ENCODE measurements around the gene ZNF417.
"Not testable (repeated sequence)": the region's sequence is repeated elsewhere in the genome, so short reads cannot be mapped to it uniquely, and the experiment has no call there.

ZNF417 gene

GRCh38 chr19:57907394-57907793 is 9.0 kb downstream of the ZNF417 start:
- Mint-ChIP-seq H3K4me3 (no peak overlapping the region), H3K9me3 (peaks cover 65% of the 10 kb centered on the region), H3K27ac (no peak overlapping the region), H3K36me3 (peaks cover 77% of the 10 kb centered on the region), H3K4me1 (peaks cover 3% of the 10 kb centered on the region), H3K27me3 (no peaks in the 10 kb centered on the region)
- CTCF ChIA-PET: no interaction called here
- DNase-seq: no peak

DNA sequence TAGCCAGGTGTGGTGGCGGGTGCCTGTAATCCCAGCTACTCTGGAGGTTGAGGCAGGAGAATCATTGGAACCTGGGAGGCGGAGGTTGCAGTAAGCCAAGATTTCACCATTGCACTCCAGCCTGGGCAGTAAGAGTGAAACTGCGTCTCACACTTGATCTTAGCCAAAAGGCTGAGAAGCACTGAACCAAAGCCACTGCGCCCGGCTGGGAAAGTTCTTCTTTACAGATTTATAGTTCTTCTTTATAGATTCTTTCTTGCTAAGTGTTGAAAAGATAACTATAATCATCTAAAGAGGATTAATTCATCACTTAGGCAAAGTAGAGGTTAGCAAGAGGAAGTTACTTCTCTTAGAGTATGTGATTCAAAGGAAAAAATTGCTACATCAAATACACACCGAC is 11.1 kb downstream of the ZNF417 start:
- peaks cover 3% of the 10 kb centered on the region for H3K4me1 Mint-ChIP-seq
- CTCF ChIA-PET: no interaction called here
- H3K4me3 Mint-ChIP-seq: no peak overlapping the region
- no peak for DNase-seq
- H3K9me3 Mint-ChIP-seq: peaks cover 56% of the 10 kb centered on the region
- no peak overlapping the region for H3K27ac Mint-ChIP-seq
- peaks cover 61% of the 10 kb centered on the region for H3K36me3 Mint-ChIP-seq
- H3K27me3 Mint-ChIP-seq: no peaks in the 10 kb centered on the region

- DNase-seq: no peak
- H3K4me1 Mint-ChIP-seq: peaks cover 3% of the 10 kb centered on the region
- no peak overlapping the region for H3K27ac Mint-ChIP-seq
- no peaks in the 10 kb centered on the region for H3K27me3 Mint-ChIP-seq
- CTCF ChIA-PET: interaction anchor here (1.3 kb wide), 1 partner anchor 12 kb away, joined by 4 read pairs; no protein-coding TSS in a partner anchor
- peaks cover 50% of the 10 kb centered on the region for H3K36me3 Mint-ChIP-seq
- peaks cover 51% of the 10 kb centered on the region for H3K9me3 Mint-ChIP-seq
- no peak overlapping the region for H3K4me3 Mint-ChIP-seq
Observed at GRCh38 chr19:57903618-57904184, 12.7 kb downstream of the ZNF417 start.

DNA sequence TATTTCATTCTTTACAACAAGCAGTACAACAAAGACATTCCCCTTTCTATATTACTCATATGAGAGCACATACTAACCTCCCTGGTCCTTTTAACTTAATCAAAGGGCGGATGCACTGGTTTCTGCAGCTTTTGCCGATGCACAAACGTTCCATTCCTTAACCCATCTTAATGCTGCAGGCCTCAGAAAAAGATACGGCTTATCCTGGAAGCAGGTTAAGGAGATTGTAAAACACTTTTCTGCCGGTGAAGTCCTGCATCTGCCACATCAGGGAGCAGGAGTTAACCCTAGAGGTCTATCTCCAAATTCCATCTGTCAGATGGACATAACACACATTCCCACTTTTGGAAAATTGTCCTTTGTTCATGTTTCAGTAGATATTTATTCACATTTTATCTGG is 16.1 kb downstream of the ZNF417 start:
- no peaks in the 10 kb centered on the region for H3K27me3 Mint-ChIP-seq
- no peak overlapping the region for H3K27ac Mint-ChIP-seq
- no peak for DNase-seq
- CTCF ChIA-PET: no interaction called here
- no peak overlapping the region for H3K4me3 Mint-ChIP-seq
- peaks cover 44% of the 10 kb centered on the region for H3K9me3 Mint-ChIP-seq
- peaks cover 24% of the 10 kb centered on the region for H3K36me3 Mint-ChIP-seq
- peaks cover 3% of the 10 kb centered on the region for H3K4me1 Mint-ChIP-seq

DNA sequence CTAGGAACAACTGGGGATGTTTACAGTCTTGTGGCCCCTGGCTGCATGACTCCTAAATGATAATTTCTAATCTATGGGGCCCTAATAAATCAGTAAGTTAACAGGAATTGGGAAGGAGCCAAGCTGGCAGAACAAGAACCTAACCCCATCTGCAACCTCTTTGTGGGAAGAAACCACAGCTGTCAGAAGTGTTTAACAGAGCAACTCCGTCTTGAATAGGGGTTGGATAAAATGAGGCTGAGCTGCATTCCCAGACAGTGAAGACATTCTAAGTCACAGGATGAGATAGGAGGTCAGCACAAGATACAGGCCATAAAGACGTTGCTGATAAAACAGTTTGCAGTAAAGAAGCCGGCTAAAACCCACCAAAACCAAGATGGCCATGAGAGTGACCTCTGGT is 25.7 kb downstream of the ZNF417 start:
- Mint-ChIP-seq H3K9me3 (peaks cover 47% of the 10 kb centered on the region), H3K36me3 (peaks cover 35% of the 10 kb centered on the region), H3K4me1 (peaks cover 24% of the 10 kb centered on the region)
- not testable (repeated sequence) for H3K27me3 Mint-ChIP-seq, H3K4me3 Mint-ChIP-seq, DNase-seq, H3K27ac Mint-ChIP-seq
- CTCF ChIA-PET: interaction anchor here (0.7 kb wide), 1 partner anchor 121 kb away, joined by 3 read pairs; the partner anchor contains the start of gene ZNF586

- H3K36me3 Mint-ChIP-seq: peaks cover 54% of the 10 kb centered on the region
Observed at GRCh38 chr19:57888560-57889231, 27.7 kb downstream of the ZNF417 start, which contains the start of gene ZNF814. TSS of gene ZNF814 (minus strand) at chr19:57889037. CDS start at chr19:57888802, 235 bp downstream.

DNA sequence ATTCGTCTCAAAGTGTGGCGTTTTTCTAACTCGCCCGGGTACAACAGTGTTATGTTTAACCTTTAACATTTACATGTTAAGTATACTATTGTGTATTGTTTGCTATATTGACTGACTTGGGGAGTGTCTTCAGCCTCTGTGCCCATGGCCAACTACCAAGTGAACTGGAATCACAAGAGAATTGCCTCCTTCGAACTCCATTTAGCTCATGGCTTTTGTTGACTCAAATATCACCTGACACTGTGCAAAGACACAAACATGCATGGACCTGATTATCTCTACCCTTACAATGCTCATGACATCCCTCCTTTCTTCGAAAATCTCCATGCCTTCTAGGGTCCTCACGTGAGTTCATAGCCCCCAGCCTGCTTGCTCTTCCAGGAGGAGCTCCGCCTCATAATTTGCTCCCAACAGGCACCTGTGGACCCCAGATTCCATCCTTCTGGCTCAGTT is 28.3 kb downstream of the ZNF417 start:
- Mint-ChIP-seq H3K4me3 (peak overlapping the region; percentile 90), H3K36me3 (peaks cover 60% of the 10 kb centered on the region), H3K4me1 (peaks cover 24% of the 10 kb centered on the region), H3K27me3 (no peaks in the 10 kb centered on the region), H3K27ac (peak overlapping the region; percentile 88), H3K9me3 (peaks cover 57% of the 10 kb centered on the region)
- CTCF ChIA-PET: no interaction called here
- DNase-seq: no peak

More at GRCh38 chr19:57888560-57889231, 27.7 kb downstream of the ZNF417 start, which contains the start of gene ZNF814:
- peak; percentile 91 for DNase-seq
- Mint-ChIP-seq H3K9me3 (peaks cover 57% of the 10 kb centered on the region), H3K4me3 (peak within 1 kb of the TSS; percentile 90), H3K27ac (peak within 1 kb of the TSS; percentile 88), H3K27me3 (no peaks in the 10 kb centered on the region), H3K4me1 (peaks cover 24% of the 10 kb centered on the region)
- CTCF ChIA-PET: no interaction called here

DNA sequence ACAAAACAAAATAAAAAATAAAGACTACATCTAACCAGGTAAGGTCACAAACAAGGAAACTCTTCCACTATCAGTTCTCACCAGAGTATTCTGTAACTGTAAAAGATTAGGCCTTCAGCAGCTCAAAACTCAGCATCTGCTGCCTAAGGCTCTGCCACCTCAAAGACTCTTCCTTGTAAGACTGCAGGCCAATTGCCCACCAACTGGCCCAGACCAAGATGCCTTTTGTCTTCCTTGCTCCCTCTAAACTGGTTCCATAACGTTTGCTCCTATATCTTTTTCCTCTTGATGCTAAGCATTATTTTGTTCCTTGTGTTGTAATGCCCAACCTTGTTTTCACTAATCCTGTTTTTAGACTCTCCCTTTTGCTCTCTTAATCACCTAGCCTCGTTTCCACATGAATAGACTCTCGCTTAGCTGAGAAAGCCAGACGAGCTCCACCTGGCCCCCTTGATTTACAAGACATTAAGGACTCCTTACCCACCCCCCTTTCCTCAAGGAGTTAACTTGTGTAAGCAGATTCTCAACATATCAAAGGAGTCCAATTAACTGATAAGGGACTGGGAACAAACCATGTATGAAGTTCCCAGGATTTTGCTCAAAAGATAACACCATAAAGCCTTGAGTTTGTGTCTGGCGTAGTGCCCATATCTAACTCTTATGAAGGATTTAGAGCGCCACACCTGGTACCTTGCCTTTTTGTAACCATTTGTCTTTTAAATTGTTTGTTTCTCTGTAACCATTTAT is 29.0 kb downstream of the ZNF417 start:
- Mint-ChIP-seq H3K27me3 (no peaks in the 10 kb centered on the region), H3K4me1 (peaks cover 24% of the 10 kb centered on the region), H3K27ac (peak overlapping the region; percentile 67), H3K36me3 (peaks cover 67% of the 10 kb centered on the region), H3K9me3 (peaks cover 57% of the 10 kb centered on the region), H3K4me3 (peak overlapping the region; percentile 90)
- DNase-seq: no peak
- CTCF ChIA-PET: no interaction called here

- CTCF ChIA-PET: interaction anchor here (0.6 kb wide), 1 partner anchor 1632 kb away, joined by 3 read pairs; no protein-coding TSS in a partner anchor
- no peak overlapping the region for H3K4me3 Mint-ChIP-seq
- no peak for DNase-seq
- peaks cover 24% of the 10 kb centered on the region for H3K4me1 Mint-ChIP-seq
- no peak overlapping the region for H3K27ac Mint-ChIP-seq
- H3K36me3 Mint-ChIP-seq: peaks cover 65% of the 10 kb centered on the region
- peaks cover 53% of the 10 kb centered on the region for H3K9me3 Mint-ChIP-seq
- H3K27me3 Mint-ChIP-seq: no peaks in the 10 kb centered on the region
Observed at GRCh38 chr19:57886046-57886445, 30.3 kb downstream of the ZNF417 start.

DNA sequence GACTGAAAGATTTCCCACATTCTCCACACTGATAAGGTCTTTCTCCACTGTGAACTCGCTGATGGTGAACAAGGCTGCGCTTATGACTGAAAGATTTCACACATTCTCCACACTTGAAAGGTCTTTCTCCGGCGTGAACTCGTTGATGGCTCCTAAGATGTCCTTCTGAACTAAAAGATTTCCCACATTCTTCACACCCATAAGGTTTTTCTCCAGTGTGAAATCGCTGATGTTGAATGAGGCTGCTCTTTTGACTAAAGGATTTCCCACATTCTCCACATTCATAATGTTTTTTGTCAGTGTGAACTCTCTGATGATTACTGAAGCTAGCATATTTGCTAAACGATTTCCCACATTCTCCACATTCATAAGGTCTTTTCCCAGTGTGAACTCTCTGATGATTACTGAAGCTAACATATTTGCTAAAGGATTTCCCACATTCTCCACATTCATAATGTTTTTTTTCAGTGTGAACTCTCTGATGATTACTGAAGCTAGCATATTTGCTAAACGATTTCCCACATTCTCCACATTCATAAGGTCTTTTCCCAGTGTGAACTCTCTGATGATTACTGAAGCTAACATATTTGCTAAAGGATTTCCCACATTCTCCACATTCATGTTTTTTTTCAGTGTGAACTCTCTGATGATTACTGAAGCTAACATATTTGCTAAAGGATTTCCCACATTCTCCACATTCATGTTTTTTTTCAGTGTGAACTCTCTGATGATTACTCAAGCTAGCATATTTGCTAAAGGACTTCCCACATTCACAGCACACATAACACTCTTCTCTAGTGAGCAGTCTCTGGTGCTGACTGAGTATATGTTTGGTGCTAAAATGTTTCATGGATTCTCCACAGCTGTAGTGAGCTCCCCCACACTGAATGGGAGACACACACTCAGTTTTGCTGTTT is 42.3 kb downstream of the ZNF417 start:
- CTCF ChIA-PET, DNase-seq, H3K27me3 Mint-ChIP-seq, H3K4me3 Mint-ChIP-seq, H3K27ac Mint-ChIP-seq, H3K4me1 Mint-ChIP-seq: not testable (repeated sequence)
- Mint-ChIP-seq H3K36me3 (peaks cover 63% of the 10 kb centered on the region), H3K9me3 (peaks cover 68% of the 10 kb centered on the region)

- Mint-ChIP-seq H3K36me3 (peaks cover 66% of the 10 kb centered on the region), H3K4me1 (no peaks in the 10 kb centered on the region), H3K9me3 (peaks cover 68% of the 10 kb centered on the region), H3K27ac (no peak overlapping the region), H3K27me3 (no peaks in the 10 kb centered on the region), H3K4me3 (no peak overlapping the region)
- CTCF ChIA-PET: no interaction called here
- no peak for DNase-seq
Observed at GRCh38 chr19:57872450-57872849, 43.9 kb downstream of the ZNF417 start.

DNA sequence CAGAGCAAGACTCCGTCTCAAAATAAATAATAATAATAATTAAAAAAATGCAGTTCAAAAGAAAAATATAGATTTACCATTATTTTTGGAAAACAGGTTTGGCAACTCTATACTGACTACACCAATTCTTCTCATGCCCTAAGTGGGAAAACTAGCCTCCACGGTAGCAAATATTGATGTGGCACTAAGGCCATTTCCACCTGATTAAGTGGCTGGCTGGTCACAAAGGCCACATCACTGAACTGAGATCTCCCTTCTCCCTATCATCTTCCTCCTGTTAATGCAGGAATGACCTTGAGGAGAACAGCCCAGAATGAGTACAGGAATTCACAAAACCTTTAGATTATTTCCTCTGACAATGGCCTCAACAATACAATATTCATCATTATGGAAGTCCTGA is 46.2 kb downstream of the ZNF417 start:
- Mint-ChIP-seq H3K27ac (no peak overlapping the region), H3K9me3 (peaks cover 67% of the 10 kb centered on the region), H3K4me3 (no peak overlapping the region), H3K4me1 (no peaks in the 10 kb centered on the region), H3K27me3 (no peaks in the 10 kb centered on the region), H3K36me3 (peaks cover 68% of the 10 kb centered on the region)
- CTCF ChIA-PET: no interaction called here
- no peak for DNase-seq

- H3K4me1 Mint-ChIP-seq, H3K27ac Mint-ChIP-seq, H3K27me3 Mint-ChIP-seq, H3K4me3 Mint-ChIP-seq, DNase-seq, CTCF ChIA-PET: not testable (repeated sequence)
- peaks cover 70% of the 10 kb centered on the region for H3K36me3 Mint-ChIP-seq
- H3K9me3 Mint-ChIP-seq: peaks cover 67% of the 10 kb centered on the region
Observed at GRCh38 chr19:57869655-57870054, 46.7 kb downstream of the ZNF417 start.
